Ovary (tissue), 3 donors: ENCODE data around the gene PARVA.

Source experiments
- EP300 ChIP-seq: sonication (generic); formaldehyde crosslinking; IDR thresholded peaks from one replicate; pipeline ENCODE4 v1.6.1; 2017; ENCODE audit warnings: antibody characterized with exemption
- POLR2A ChIP-seq: fragments of 450-650 bp; IDR thresholded peaks from one replicate; pipeline ENCODE4 v1.6.1; 2017; ENCODE audit warnings: antibody characterized with exemption, mild to moderate bottlenecking, moderate library complexity
- TF ChIP-seq, protein P1 (sequence below), 3 donors: fragments of 450-650 bp in 2 of 3; fragments of 200-600 bp in 1 of 3; IDR thresholded peaks; one replicate each; pipeline versions ENCODE4 v1.5.1 to v1.8.0; 2016 to 2022; ENCODE audit warnings: antibody characterized with exemption in 3 of 3, mild to moderate bottlenecking in 1 of 3
- donor health status: DM: no; HTN: no; CAD: no.

GRCh38 chr11:12546122-12546521 lies 168.8 kb downstream of the PARVA start:
- TF ChIP-seq, protein P1, sequence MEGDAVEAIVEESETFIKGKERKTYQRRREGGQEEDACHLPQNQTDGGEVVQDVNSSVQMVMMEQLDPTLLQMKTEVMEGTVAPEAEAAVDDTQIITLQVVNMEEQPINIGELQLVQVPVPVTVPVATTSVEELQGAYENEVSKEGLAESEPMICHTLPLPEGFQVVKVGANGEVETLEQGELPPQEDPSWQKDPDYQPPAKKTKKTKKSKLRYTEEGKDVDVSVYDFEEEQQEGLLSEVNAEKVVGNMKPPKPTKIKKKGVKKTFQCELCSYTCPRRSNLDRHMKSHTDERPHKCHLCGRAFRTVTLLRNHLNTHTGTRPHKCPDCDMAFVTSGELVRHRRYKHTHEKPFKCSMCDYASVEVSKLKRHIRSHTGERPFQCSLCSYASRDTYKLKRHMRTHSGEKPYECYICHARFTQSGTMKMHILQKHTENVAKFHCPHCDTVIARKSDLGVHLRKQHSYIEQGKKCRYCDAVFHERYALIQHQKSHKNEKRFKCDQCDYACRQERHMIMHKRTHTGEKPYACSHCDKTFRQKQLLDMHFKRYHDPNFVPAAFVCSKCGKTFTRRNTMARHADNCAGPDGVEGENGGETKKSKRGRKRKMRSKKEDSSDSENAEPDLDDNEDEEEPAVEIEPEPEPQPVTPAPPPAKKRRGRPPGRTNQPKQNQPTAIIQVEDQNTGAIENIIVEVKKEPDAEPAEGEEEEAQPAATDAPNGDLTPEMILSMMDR (IDR thresholded peaks at IDR 0.05) = no peak
- TF ChIP-seq POLR2A (no peak), EP300 (no peak)
